Mononuclear cell (primary cell): ENCODE results near the gene TANGO6. TPM values are rescaled to one million over a fixed set of nuclear protein-coding genes. Genes with fewer than 3 reads are reported as not detected.

ENCODE experiments used
- H3K27me3 ChIP-seq: 2 replicates; pipeline ENCODE4 v1.6.0; 2011; ENCODE audit warnings: low read length, control low read depth; ENCODE audit not compliant: insufficient read depth
- H3K4me1 ChIP-seq: 2 replicates; pipeline ENCODE4 v1.5.1; 2011; ENCODE audit warnings: mild to moderate bottlenecking, low read length, control low read depth; ENCODE audit not compliant: insufficient read depth
- H3K4me3 ChIP-seq: 2 replicates; pipeline ENCODE4 v1.5.1; 2011; ENCODE audit warnings: mild to moderate bottlenecking, low read length, moderate library complexity
- H3K9me3 ChIP-seq: 2 replicates; pipeline ENCODE4 v1.5.1; 2011; ENCODE audit warnings: low read depth, mild to moderate bottlenecking, control low read depth, low read length
- total RNA-seq: library from RNA; depleted of rRNA; stranded (reverse); fragments of >200 nt; gene quantifications from one replicate; pipeline ENCODE4 v1.2.3, GENCODE V29; 2012

Gene TANGO6
- total RNA-seq, 1 donor, result 15.2 TPM

- Histone ChIP-seq H3K4me1 (no peaks in the 10 kb centered on the region), H3K4me3 (no peak overlapping the region), H3K27me3 (no peaks in the 10 kb centered on the region), H3K9me3 (no peaks in the 10 kb centered on the region)
Observed at GRCh38 chr16:69083306-69083941, 240.1 kb downstream of the TANGO6 start.

- Histone ChIP-seq H3K4me1 (peaks cover 5% of the 10 kb centered on the region), H3K27me3 (no peaks in the 10 kb centered on the region), H3K9me3 (no peaks in the 10 kb centered on the region), H3K4me3 (no peak overlapping the region)
Observed at GRCh38 chr16:69084289-69084688, 241.0 kb downstream of the TANGO6 start.

GRCh38 chr16:69085032-69085695 lies 241.8 kb downstream of the TANGO6 start:
- no peak overlapping the region for H3K4me3 ChIP-seq
- no peaks in the 10 kb centered on the region for H3K27me3 ChIP-seq
- H3K9me3 ChIP-seq, result no peaks in the 10 kb centered on the region
- peaks cover 10% of the 10 kb centered on the region for H3K4me1 ChIP-seq

- Histone ChIP-seq H3K4me3 (no peak overlapping the region), H3K4me1 (peaks cover 10% of the 10 kb centered on the region), H3K27me3 (no peaks in the 10 kb centered on the region), H3K9me3 (no peaks in the 10 kb centered on the region)
Observed at GRCh38 chr16:69087161-69087581, 243.8 kb downstream of the TANGO6 start.

- Histone ChIP-seq H3K4me1 (peaks cover 10% of the 10 kb centered on the region), H3K27me3 (no peaks in the 10 kb centered on the region), H3K4me3 (no peak overlapping the region), H3K9me3 (no peaks in the 10 kb centered on the region)
Observed at GRCh38 chr16:69088684-69089083, 245.4 kb downstream of the TANGO6 start.

GRCh38 chr16:69089091-69089910 lies 246.0 kb downstream of the TANGO6 start:
- Histone ChIP-seq H3K27me3 (no peaks in the 10 kb centered on the region), H3K4me3 (no peak overlapping the region)

GRCh38 chr16:69093974-69094373 lies 250.6 kb downstream of the TANGO6 start:
- H3K27me3 ChIP-seq, result no peaks in the 10 kb centered on the region
- H3K4me1 ChIP-seq, result peaks cover 9% of the 10 kb centered on the region
- H3K9me3 ChIP-seq, result no peaks in the 10 kb centered on the region
- no peak overlapping the region for H3K4me3 ChIP-seq

More at GRCh38 chr16:69089091-69089910, 246.0 kb downstream of the TANGO6 start:
- Histone ChIP-seq H3K4me1 (peaks cover 10% of the 10 kb centered on the region), H3K9me3 (no peaks in the 10 kb centered on the region)

GRCh38 chr16:69094501-69094900 lies 251.2 kb downstream of the TANGO6 start:
- H3K27me3 ChIP-seq, result no peaks in the 10 kb centered on the region
- no peaks in the 10 kb centered on the region for H3K9me3 ChIP-seq
- peaks cover 3% of the 10 kb centered on the region for H3K4me1 ChIP-seq
- no peak overlapping the region for H3K4me3 ChIP-seq

GRCh38 chr16:69095193-69095592 lies 251.9 kb downstream of the TANGO6 start:
- Histone ChIP-seq H3K4me3 (no peak overlapping the region), H3K27me3 (no peaks in the 10 kb centered on the region), H3K4me1 (no peaks in the 10 kb centered on the region)

GRCh38 chr16:69100071-69100691 lies 256.9 kb downstream of the TANGO6 start:
- H3K4me1 ChIP-seq, result peaks cover under 1% of the 10 kb centered on the region
- H3K4me3 ChIP-seq, result no peak overlapping the region
- no peaks in the 10 kb centered on the region for H3K9me3 ChIP-seq
- peaks cover 11% of the 10 kb centered on the region for H3K27me3 ChIP-seq

More at GRCh38 chr16:69095193-69095592, 251.9 kb downstream of the TANGO6 start:
- no peaks in the 10 kb centered on the region for H3K9me3 ChIP-seq

GRCh38 chr16:69105501-69106361 lies 262.4 kb downstream of the TANGO6 start, which contains the start of gene HAS3:
Gene HAS3, plus strand, starts transcription at chr16:69105653. Its CDS starts 3,743 bp downstream, at chr16:69109396.
- Histone ChIP-seq H3K9me3 (no peaks in the 10 kb centered on the region), H3K27me3 (peaks cover 45% of the 10 kb centered on the region), H3K4me3 (no peak within 1 kb of the TSS), H3K4me1 (peaks cover 24% of the 10 kb centered on the region)

GRCh38 chr16:69106491-69107315 lies 263.4 kb downstream of the TANGO6 start:
- H3K27me3 ChIP-seq, result peaks cover 45% of the 10 kb centered on the region
- H3K4me1 ChIP-seq, result peaks cover 24% of the 10 kb centered on the region
- H3K4me3 ChIP-seq, result no peak overlapping the region
- no peaks in the 10 kb centered on the region for H3K9me3 ChIP-seq

GRCh38 chr16:69107316-69107962 lies 264.1 kb downstream of the TANGO6 start:
- H3K27me3 ChIP-seq, result peaks cover 45% of the 10 kb centered on the region
- no peak overlapping the region for H3K4me3 ChIP-seq
- H3K4me1 ChIP-seq, result peaks cover 24% of the 10 kb centered on the region
- no peaks in the 10 kb centered on the region for H3K9me3 ChIP-seq
